Natural killer cell (primary cell): ENCODE measurements around the gene SF3A1. TPM values are rescaled to one million over a fixed set of nuclear protein-coding genes. Genes with fewer than 3 reads are reported as not detected.
"Not testable (repeated sequence)": the region's sequence is repeated elsewhere in the genome, so short reads cannot be mapped to it uniquely, and the experiment has no call there.

ENCODE experiments used
- ATAC-seq, 3 donors: fragments of 150-1000 bp in 2 of 3; fragments of 200-7000 bp in 1 of 3; cut with Tn5 transposase; 1 replicate in 1 of 3; 2 replicates in 2 of 3; pipeline ENCODE4 v1.10.0; 2021; ENCODE audit warnings: mild to moderate bottlenecking in 2 of 3, moderate library complexity in 2 of 3
- DNase-seq, 2 donors: peaks; one replicate each; pipeline versions ENCODE4 v3.0.0 to v3.0.0-alpha.2; 2013 to 2021; ENCODE audit warnings: mixed read lengths in 1 of 2
- H3K27ac ChIP-seq: one replicate; pipeline ENCODE4 v1.5.1; 2013; ENCODE audit warnings: mild to moderate bottlenecking, low read length
- H3K27me3 ChIP-seq: one replicate; pipeline ENCODE4 v1.6.1; 2013; ENCODE audit warnings: low read length; ENCODE audit not compliant: control insufficient read depth, insufficient read depth
- H3K36me3 ChIP-seq: one replicate; pipeline ENCODE4 v1.6.1; 2013; ENCODE audit warnings: low read length; ENCODE audit not compliant: control insufficient read depth, insufficient read depth
- H3K4me1 ChIP-seq: one replicate; pipeline ENCODE4 v1.6.1; 2013; ENCODE audit warnings: low read length; ENCODE audit not compliant: control insufficient read depth, insufficient read depth
- H3K4me3 ChIP-seq: one replicate; pipeline ENCODE4 v1.5.1; 2013; ENCODE audit warnings: low read length
- H3K9me3 ChIP-seq: one replicate; pipeline ENCODE4 v1.6.1; 2013; ENCODE audit warnings: low read length; ENCODE audit not compliant: control insufficient read depth, insufficient read depth
- H3K27ac Mint-ChIP-seq, 2 donors: one replicate each; pipeline ENCODE4 v1.8.0; 2022; ENCODE audit warnings: mild to moderate bottlenecking in 2 of 2, mixed read lengths in 2 of 2, moderate library complexity in 1 of 2
- H3K27me3 Mint-ChIP-seq, 2 donors: one replicate each; pipeline ENCODE4 v1.8.0; 2022; ENCODE audit warnings: low read depth in 2 of 2, mixed read lengths in 2 of 2
- H3K36me3 Mint-ChIP-seq: one replicate; pipeline ENCODE4 v1.8.0; 2022; ENCODE audit warnings: mixed read lengths
- H3K4me1 Mint-ChIP-seq, 2 donors: one replicate each; pipeline ENCODE4 v1.8.0; 2022; ENCODE audit warnings: mixed read lengths in 2 of 2
- H3K4me3 Mint-ChIP-seq: one replicate; pipeline ENCODE4 v1.8.0; 2022; ENCODE audit warnings: mild to moderate bottlenecking, moderate library complexity, mixed read lengths
- H3K9me3 Mint-ChIP-seq, 2 donors: one replicate each; pipeline ENCODE4 v1.8.0; 2022; ENCODE audit warnings: mixed read lengths in 2 of 2
- CTCF ChIP-seq: fragments of 200-600 bp; IDR thresholded peaks from one replicate; pipeline ENCODE4 v1.8.0; 2022; ENCODE audit warnings: antibody characterized with exemption
- WGBS: methylation state at CpG from one replicate; pipeline ENCODE4 v1.1.7; 2013; ENCODE audit warnings: missing lambda C conversion rate; ENCODE audit not compliant: insufficient coverage; 5-methylcytosine and 5-hydroxymethylcytosine counted together
- intact Hi-C: fragments of 100-400 bp; cut with micrococcal nuclease; formaldehyde crosslinking; loops from one replicate; pipeline ENCODE4 v1.14.2; 2022
- total RNA-seq, 4 donors: library from RNA; stranded (reverse); fragments of 120-200 nt in 1 of 4; gene quantifications; one replicate each; pipeline versions ENCODE4 v1.2.3 to v1.2.4, GENCODE V29; 2013 to 2022

SF3A1 gene
- total RNA-seq, 3 donors from 2014 or later (not counting 1 experiment from before 2014, with no cell fraction given), result 309 to 340 (median 319) TPM

- TF ChIP-seq CTCF, result no peak
- peaks cover 9 to 17% of the 10 kb centered on the region in 2 donors for H3K4me1 Mint-ChIP-seq
- H3K9me3 Mint-ChIP-seq, result no peaks in the 10 kb centered on the region
- H3K27me3 Mint-ChIP-seq, result no peaks in the 10 kb centered on the region
- no peak overlapping the region for H3K4me3 ChIP-seq
- peaks cover 91% of the 10 kb centered on the region for H3K36me3 ChIP-seq
- H3K4me3 Mint-ChIP-seq, result no peak overlapping the region
- H3K27ac Mint-ChIP-seq, result no peak overlapping the region
- intact Hi-C loops, result no loop called here
- H3K27me3 ChIP-seq, result no peaks in the 10 kb centered on the region
- DNase-seq (peak in 1 of 2 donors; percentile 38), ATAC-seq (no peak)
- H3K4me1 ChIP-seq, result no peaks in the 10 kb centered on the region
- 93% methylated on average over 13 of the region's 13 CpGs for WGBS
- no peak overlapping the region for H3K27ac ChIP-seq
- no peaks in the 10 kb centered on the region for H3K9me3 ChIP-seq
- no peaks in the 10 kb centered on the region for H3K36me3 Mint-ChIP-seq
Observed at GRCh38 chr22:30344447-30345200, 12.1 kb downstream of the SF3A1 start.

- intact Hi-C loops, result no loop called here
- Mint-ChIP-seq H3K27me3 (no peaks in the 10 kb centered on the region), H3K27ac (peak overlapping the region in 1 of 2 donors; percentile 58), H3K36me3 (no peaks in the 10 kb centered on the region), H3K4me3 (no peak overlapping the region), H3K4me1 (no peaks in the 10 kb centered on the region), H3K9me3 (no peaks in the 10 kb centered on the region)
- Histone ChIP-seq H3K36me3 (peaks cover 97% of the 10 kb centered on the region), H3K9me3 (no peaks in the 10 kb centered on the region), H3K27me3 (no peaks in the 10 kb centered on the region), H3K27ac (no peak overlapping the region), H3K4me1 (no peaks in the 10 kb centered on the region), H3K4me3 (no peak overlapping the region)
- ATAC-seq (no peak), DNase-seq (no peak)
- WGBS, result 90% methylated on average over 16 of the region's 16 CpGs
- TF ChIP-seq CTCF, result no peak
Observed at GRCh38 chr22:30340911-30341685, 15.6 kb downstream of the SF3A1 start.

DNA sequence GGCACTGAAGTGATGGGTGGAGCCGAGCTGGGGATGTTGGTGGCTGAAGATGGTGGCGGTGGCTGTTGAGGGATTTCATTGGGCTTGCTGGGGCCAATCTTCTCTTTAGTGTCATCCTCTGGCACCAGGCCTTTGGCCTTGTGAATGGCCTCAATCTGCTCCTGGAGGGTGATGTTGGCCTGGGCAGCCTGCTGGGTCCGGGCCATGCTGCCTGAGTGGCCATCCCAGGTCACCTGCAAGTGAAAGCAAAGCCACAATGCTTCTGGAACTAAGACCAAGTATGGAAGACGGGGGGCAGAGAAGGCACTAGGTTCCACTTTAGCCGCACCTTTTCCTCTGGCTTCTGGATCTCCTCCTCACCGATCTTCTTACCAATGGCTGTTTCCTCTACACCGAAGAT is 17.9 kb downstream of the SF3A1 start:
- Histone ChIP-seq H3K9me3 (no peaks in the 10 kb centered on the region), H3K4me3 (no peak overlapping the region), H3K27me3 (no peaks in the 10 kb centered on the region), H3K36me3 (peaks cover 97% of the 10 kb centered on the region), H3K4me1 (no peaks in the 10 kb centered on the region), H3K27ac (no peak overlapping the region)
- ATAC-seq, result no peak
- TF ChIP-seq CTCF, result no peak
- intact Hi-C loops, result no loop called here
- no peaks in the 10 kb centered on the region for H3K27me3 Mint-ChIP-seq
- no peak overlapping the region for H3K27ac Mint-ChIP-seq
- no peaks in the 10 kb centered on the region for H3K36me3 Mint-ChIP-seq
- H3K4me3 Mint-ChIP-seq, result no peak overlapping the region
- H3K4me1 Mint-ChIP-seq, result no peaks in the 10 kb centered on the region
- DNase-seq, result no peak
- WGBS, result 98% methylated on average over 7 of the region's 7 CpGs
- H3K9me3 Mint-ChIP-seq, result no peaks in the 10 kb centered on the region

GRCh38 chr22:30338341-30338740 is 18.4 kb downstream of the SF3A1 start:
- H3K27ac ChIP-seq, H3K4me1 Mint-ChIP-seq, ATAC-seq, H3K36me3 Mint-ChIP-seq, H3K4me3 ChIP-seq, H3K4me3 Mint-ChIP-seq, DNase-seq, H3K9me3 Mint-ChIP-seq, H3K4me1 ChIP-seq, H3K27ac Mint-ChIP-seq, intact Hi-C loops, H3K27me3 Mint-ChIP-seq, H3K27me3 ChIP-seq, H3K9me3 ChIP-seq: not testable (repeated sequence)
- peaks cover 97% of the 10 kb centered on the region for H3K36me3 ChIP-seq
- WGBS, result 91% methylated on average over 9 of the region's 9 CpGs
